Stomach (tissue), 4 donors: ENCODE results near the gene ADGRG7.

Source experiments
- CTCF ChIP-seq, 7 experiments: fragments of 450-650 bp in 4 of 7; fragments of 200-600 bp in 3 of 7; sonication (generic) in 3 of 7; IDR thresholded peaks; one replicate each; pipeline ENCODE4 v1.5.1; 2016 to 2019; ENCODE audit warnings: antibody characterized with exemption in 7 of 7, control low read depth in 2 of 7, mild to moderate bottlenecking in 1 of 7
- POLR2AphosphoS5 ChIP-seq, 3 donors: sonication (generic); formaldehyde crosslinking; IDR thresholded peaks; one replicate each; pipeline ENCODE4 v1.6.1; 2016; ENCODE audit warnings: antibody characterized with exemption in 3 of 3

- TF ChIP-seq CTCF (IDR thresholded peaks at IDR 0.05) (no peak), POLR2AphosphoS5 (IDR thresholded peaks at IDR 0.05) (no peak)
These were observed 27.8 kb downstream of the ADGRG7 start for GRCh38 chr3:100637197-100637631.
